Hepatocyte (in vitro differentiated cells): ENCODE measurements around the gene ZNF772. TPM values are rescaled to one million over a fixed set of nuclear protein-coding genes. Genes with fewer than 3 reads are reported as not detected.

Experiments
- DNase-seq: peaks from one replicate; pipeline ENCODE4 v3.0.0-alpha.2; 2016; ENCODE audit warnings: low spot score
- H2AFZ ChIP-seq: fragments of 200-600 bp; sonication (generic); 2 replicates; pipeline ENCODE4 v1.6.0; 2016; ENCODE audit warnings: antibody characterized with exemption, mild to moderate bottlenecking
- H3K27ac ChIP-seq: fragments of 200-600 bp; sonication (generic); 2 replicates; pipeline ENCODE4 v1.5.1; 2016; ENCODE audit warnings: mild to moderate bottlenecking
- H3K27me3 ChIP-seq: fragments of 200-600 bp; sonication (generic); 2 replicates; pipeline ENCODE4 v1.6.1; 2016
- H3K36me3 ChIP-seq: fragments of 200-600 bp; sonication (generic); replicated peaks from 2 replicates; pipeline ENCODE4 v1.5.1; 2016; ENCODE audit warnings: low read depth; ENCODE audit not compliant: insufficient read depth
- H3K4me1 ChIP-seq: fragments of 200-600 bp; sonication (generic); 2 replicates; pipeline ENCODE4 v1.5.1; 2016; ENCODE audit warnings: mild to moderate bottlenecking, moderate library complexity; ENCODE audit not compliant: insufficient read depth
- H3K4me2 ChIP-seq: fragments of 200-600 bp; sonication (generic); 2 replicates; pipeline ENCODE4 v1.6.0; 2016
- H3K4me3 ChIP-seq: fragments of 200-600 bp; sonication (generic); 2 replicates; pipeline ENCODE4 v1.5.1; 2016; ENCODE audit warnings: mild to moderate bottlenecking
- H3K79me2 ChIP-seq: fragments of 200-600 bp; sonication (generic); 2 replicates; pipeline ENCODE4 v1.6.0; 2017; ENCODE audit warnings: mild to moderate bottlenecking
- H3K9me2 ChIP-seq: fragments of 200-600 bp; sonication (generic); replicated peaks from 2 replicates; pipeline ENCODE4 v1.6.0; 2017; ENCODE audit warnings: mild to moderate bottlenecking; ENCODE audit not compliant: insufficient read depth
- H3K9me3 ChIP-seq: fragments of 200-600 bp; sonication (generic); 2 replicates; pipeline ENCODE4 v1.5.1; 2016; ENCODE audit warnings: low read depth, mild to moderate bottlenecking
- H4K20me1 ChIP-seq: fragments of 200-600 bp; sonication (generic); 2 replicates; pipeline ENCODE4 v1.6.0; 2016; ENCODE audit warnings: mild to moderate bottlenecking; ENCODE audit not compliant: insufficient read depth, poor library complexity, severe bottlenecking
- CTCF ChIP-seq: fragments of 200-600 bp; sonication (generic); IDR thresholded peaks from 2 replicates; pipeline ENCODE4 v1.5.1; 2016; ENCODE audit warnings: antibody characterized with exemption, mild to moderate bottlenecking; ENCODE audit not compliant: poor library complexity
- EZH2 ChIP-seq: fragments of 200-600 bp; sonication (generic); IDR thresholded peaks from 2 replicates; pipeline ENCODE4 v1.6.1; 2016; ENCODE audit warnings: antibody characterized with exemption, mild to moderate bottlenecking, borderline replicate concordance
- EZH2phosphoT487 ChIP-seq: fragments of 200-600 bp; sonication (generic); IDR thresholded peaks from one replicate; pipeline ENCODE4 v1.6.1; 2018; ENCODE audit warnings: antibody characterized with exemption, mild to moderate bottlenecking, low read depth, moderate library complexity; ENCODE audit not compliant: unreplicated experiment, severe bottlenecking
- WGBS: methylation state at CpG from one replicate; pipeline ENCODE4 v1.1.6; 2016; ENCODE audit warnings: low lambda C conversion rate; ENCODE audit errors: missing lambda C conversion rate; 5-methylcytosine and 5-hydroxymethylcytosine counted together
- polyA plus RNA-seq: library from polyadenylated mRNA; unstranded; fragments of >200 nt; fragmentation: Nextera tagmentation; extraction: Ambion mirVana; gene quantifications from 2 replicates; pipeline ENCODE4 v1.2.1, GENCODE V29; 2016
- total RNA-seq: library from RNA; depleted of rRNA; stranded (reverse); fragments of >200 nt; gene quantifications from 2 replicates; pipeline ENCODE4 v1.2.3, GENCODE V29; 2014

ZNF772 gene
- total and polyA plus RNA-seq, 2 experiments from 2014 or later, result 2.6 to 18.5 TPM

GRCh38 chr19:57452307-57452706 is 25.1 kb downstream of the ZNF772 start:
- Histone ChIP-seq H3K36me3 (no peaks in the 10 kb centered on the region), H3K4me3 (no peak overlapping the region), H4K20me1 (no peaks in the 10 kb centered on the region), H3K4me2 (no peak overlapping the region), H3K4me1 (no peaks in the 10 kb centered on the region), H3K27me3 (no peaks in the 10 kb centered on the region), H3K9me3 (no peaks in the 10 kb centered on the region), H3K79me2 (no peaks in the 10 kb centered on the region), H2AFZ (no peak overlapping the region), H3K27ac (no peak overlapping the region), H3K9me2 (no peaks in the 10 kb centered on the region)
- WGBS, result 94% methylated on average over 3 of the region's 3 CpGs
- TF ChIP-seq EZH2phosphoT487 (no peak), EZH2 (no peak), CTCF (no peak)
- DNase-seq, result no peak

GRCh38 chr19:57443121-57443696 is 34.2 kb downstream of the ZNF772 start:
- H3K4me3 ChIP-seq, result no peak overlapping the region
- H3K79me2 ChIP-seq, result peaks cover 36% of the 10 kb centered on the region
- peaks cover 6% of the 10 kb centered on the region for H3K36me3 ChIP-seq

GRCh38 chr19:57441979-57442752 is 35.2 kb downstream of the ZNF772 start:
- H3K27me3 ChIP-seq, result no peaks in the 10 kb centered on the region
- H3K4me1 ChIP-seq, result peaks cover 1% of the 10 kb centered on the region
- peaks cover 47% of the 10 kb centered on the region for H3K79me2 ChIP-seq
- H2AFZ ChIP-seq, result no peak overlapping the region
- peaks cover 6% of the 10 kb centered on the region for H3K36me3 ChIP-seq
- no peaks in the 10 kb centered on the region for H4K20me1 ChIP-seq
- DNase-seq, result no peak
- WGBS, result 78% methylated on average over 7 of the region's 7 CpGs
- no peaks in the 10 kb centered on the region for H3K9me2 ChIP-seq
- no peaks in the 10 kb centered on the region for H3K9me3 ChIP-seq
- H3K4me3 ChIP-seq, result no peak overlapping the region
- no peak overlapping the region for H3K27ac ChIP-seq
- TF ChIP-seq EZH2phosphoT487 (no peak), EZH2 (no peak), CTCF (no peak)
- no peak overlapping the region for H3K4me2 ChIP-seq

More at GRCh38 chr19:57443121-57443696, 34.2 kb downstream of the ZNF772 start:
- Histone ChIP-seq H3K9me3 (no peaks in the 10 kb centered on the region), H3K9me2 (no peaks in the 10 kb centered on the region), H3K27ac (no peak overlapping the region), H3K4me1 (no peaks in the 10 kb centered on the region), H2AFZ (no peak overlapping the region), H4K20me1 (no peaks in the 10 kb centered on the region), H3K27me3 (no peaks in the 10 kb centered on the region), H3K4me2 (no peak overlapping the region)
- WGBS, result 76% methylated on average over 5 of the region's 5 CpGs
- DNase-seq, result no peak
- TF ChIP-seq CTCF (no peak), EZH2phosphoT487 (no peak), EZH2 (no peak)
